Nephron (organoid): ENCODE measurements around the gene GPS1.

Source experiments
- H3K27ac Mint-ChIP-seq, 3 experiments: 2 replicates each; pipeline ENCODE4 v1.8.0; 2020; ENCODE audit warnings: mixed read lengths in 3 of 3, mild to moderate bottlenecking in 2 of 3, moderate library complexity in 1 of 3
- H3K27me3 Mint-ChIP-seq: 2 replicates; pipeline ENCODE4 v1.8.0; 2021; ENCODE audit warnings: low read depth, mild to moderate bottlenecking, moderate library complexity, mixed read lengths
- H3K36me3 Mint-ChIP-seq: 2 replicates; pipeline ENCODE4 v1.8.0; 2020; ENCODE audit warnings: low read depth, mixed read lengths
- H3K4me1 Mint-ChIP-seq: 2 replicates; pipeline ENCODE4 v1.8.0; 2020; ENCODE audit warnings: mixed read lengths
- H3K4me3 Mint-ChIP-seq, 3 experiments: 2 replicates each; pipeline ENCODE4 v1.8.0; 2020; ENCODE audit warnings: mild to moderate bottlenecking in 3 of 3, mixed read lengths in 3 of 3, moderate library complexity in 2 of 3
- H3K9me3 Mint-ChIP-seq: 2 replicates; pipeline ENCODE4 v1.8.0; 2020; ENCODE audit warnings: mixed read lengths
- TF ChIP-seq, protein P1 (sequence below), 3 experiments: fragments of 200-600 bp; sonication (generic); IDR thresholded peaks; one replicate each; pipeline ENCODE4 v1.5.0; 2021; ENCODE audit warnings: antibody characterized with exemption in 3 of 3; ENCODE audit not compliant: unreplicated experiment in 3 of 3

GPS1 gene

DNA sequence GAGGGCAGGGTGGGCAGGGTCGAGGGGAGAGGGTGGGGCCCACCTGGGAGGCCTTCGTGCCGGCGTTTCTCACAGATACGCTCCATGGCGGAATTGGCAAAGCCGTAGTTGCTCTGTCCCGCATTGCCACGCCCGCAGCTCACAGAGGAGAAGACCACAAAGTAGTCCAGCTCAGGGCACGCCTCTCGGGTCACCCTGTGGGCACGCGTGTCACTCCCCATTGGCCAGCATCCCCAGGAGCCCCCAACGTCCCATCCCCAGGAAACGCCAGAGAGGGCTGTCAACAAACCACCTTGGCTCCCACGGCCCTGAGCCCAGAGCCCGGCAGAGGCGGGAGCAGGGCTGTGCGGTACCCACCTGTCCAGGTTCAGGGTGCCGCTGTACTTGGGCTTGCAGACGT is 30.3 kb downstream of the GPS1 start:
- peaks cover 9% of the 10 kb centered on the region for H3K4me1 Mint-ChIP-seq
- peaks cover 15% of the 10 kb centered on the region for H3K36me3 Mint-ChIP-seq
- TF ChIP-seq, protein P1, sequence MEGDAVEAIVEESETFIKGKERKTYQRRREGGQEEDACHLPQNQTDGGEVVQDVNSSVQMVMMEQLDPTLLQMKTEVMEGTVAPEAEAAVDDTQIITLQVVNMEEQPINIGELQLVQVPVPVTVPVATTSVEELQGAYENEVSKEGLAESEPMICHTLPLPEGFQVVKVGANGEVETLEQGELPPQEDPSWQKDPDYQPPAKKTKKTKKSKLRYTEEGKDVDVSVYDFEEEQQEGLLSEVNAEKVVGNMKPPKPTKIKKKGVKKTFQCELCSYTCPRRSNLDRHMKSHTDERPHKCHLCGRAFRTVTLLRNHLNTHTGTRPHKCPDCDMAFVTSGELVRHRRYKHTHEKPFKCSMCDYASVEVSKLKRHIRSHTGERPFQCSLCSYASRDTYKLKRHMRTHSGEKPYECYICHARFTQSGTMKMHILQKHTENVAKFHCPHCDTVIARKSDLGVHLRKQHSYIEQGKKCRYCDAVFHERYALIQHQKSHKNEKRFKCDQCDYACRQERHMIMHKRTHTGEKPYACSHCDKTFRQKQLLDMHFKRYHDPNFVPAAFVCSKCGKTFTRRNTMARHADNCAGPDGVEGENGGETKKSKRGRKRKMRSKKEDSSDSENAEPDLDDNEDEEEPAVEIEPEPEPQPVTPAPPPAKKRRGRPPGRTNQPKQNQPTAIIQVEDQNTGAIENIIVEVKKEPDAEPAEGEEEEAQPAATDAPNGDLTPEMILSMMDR (IDR thresholded peaks at IDR 0.05; ENCODE audit: unreplicated experiment in 3 of 3), result no peak
- H3K4me3 Mint-ChIP-seq, result no peak overlapping the region
- H3K9me3 Mint-ChIP-seq, result no peaks in the 10 kb centered on the region
- H3K27ac Mint-ChIP-seq, result no peak overlapping the region
- no peaks in the 10 kb centered on the region for H3K27me3 Mint-ChIP-seq

GRCh38 chr17:82082456-82082855 is 30.8 kb downstream of the GPS1 start:
- H3K27me3 Mint-ChIP-seq, result no peaks in the 10 kb centered on the region
- no peak overlapping the region for H3K27ac Mint-ChIP-seq
- H3K36me3 Mint-ChIP-seq, result peaks cover 15% of the 10 kb centered on the region
- no peak overlapping the region for H3K4me3 Mint-ChIP-seq
- TF ChIP-seq, protein P1 (IDR thresholded peaks at IDR 0.05; ENCODE audit: unreplicated experiment in 3 of 3), result no peak
- peaks cover 9% of the 10 kb centered on the region for H3K4me1 Mint-ChIP-seq
- H3K9me3 Mint-ChIP-seq, result no peaks in the 10 kb centered on the region

GRCh38 chr17:82083009-82083408 is 31.3 kb downstream of the GPS1 start:
- peaks cover 4% of the 10 kb centered on the region for H3K4me1 Mint-ChIP-seq
- no peaks in the 10 kb centered on the region for H3K27me3 Mint-ChIP-seq
- no peaks in the 10 kb centered on the region for H3K9me3 Mint-ChIP-seq
- no peak overlapping the region for H3K27ac Mint-ChIP-seq
- no peak overlapping the region for H3K4me3 Mint-ChIP-seq
- H3K36me3 Mint-ChIP-seq, result peaks cover 12% of the 10 kb centered on the region
- TF ChIP-seq, protein P1 (IDR thresholded peaks at IDR 0.05; ENCODE audit: unreplicated experiment in 3 of 3), result no peak

DNA sequence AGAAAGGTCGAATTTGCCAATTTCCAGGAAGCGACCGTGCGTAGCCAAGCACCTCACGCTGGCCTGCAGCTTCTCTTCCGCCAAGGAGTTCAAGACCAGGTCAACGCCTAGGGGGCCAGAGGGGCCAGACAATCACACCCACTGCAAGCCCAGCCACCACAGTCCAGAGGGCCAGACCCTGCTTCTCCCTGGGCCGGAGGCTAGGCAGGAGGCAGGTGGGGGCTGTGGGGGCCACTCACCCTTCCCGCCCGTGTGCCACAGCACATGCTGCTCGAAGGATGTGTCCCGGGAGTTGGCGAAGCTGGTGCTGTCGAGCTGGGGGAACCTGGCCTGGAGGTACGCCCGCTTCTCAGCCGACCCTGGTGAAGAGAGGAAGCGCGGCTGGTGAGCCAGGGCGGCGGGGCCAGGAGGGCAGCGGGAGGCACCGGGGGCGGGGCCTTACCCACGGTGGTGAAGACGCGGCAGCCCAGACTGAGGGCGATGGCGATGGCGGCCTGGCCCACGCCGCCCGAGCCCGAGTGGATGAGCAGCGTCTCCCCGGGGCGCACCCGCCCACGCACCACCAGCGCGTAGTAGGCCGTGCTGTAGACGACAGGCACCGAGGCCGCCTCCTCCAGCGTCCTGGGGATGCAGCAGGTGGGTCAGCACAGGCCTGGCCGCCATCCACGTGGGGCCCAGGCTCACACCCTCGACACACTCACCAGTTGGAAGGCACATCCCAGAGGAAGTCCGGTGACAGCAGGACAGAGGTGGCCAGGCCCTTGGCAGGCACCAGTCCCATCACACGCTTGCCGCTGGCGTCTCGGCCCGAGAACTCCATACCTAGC is 32.0 kb downstream of the GPS1 start:
- H3K4me1 Mint-ChIP-seq, result no peaks in the 10 kb centered on the region
- no peaks in the 10 kb centered on the region for H3K27me3 Mint-ChIP-seq
- H3K36me3 Mint-ChIP-seq, result peaks cover 11% of the 10 kb centered on the region
- no peak overlapping the region for H3K27ac Mint-ChIP-seq
- TF ChIP-seq, protein P1 (IDR thresholded peaks at IDR 0.05; ENCODE audit: unreplicated experiment in 3 of 3), result no peak
- no peak overlapping the region for H3K4me3 Mint-ChIP-seq
- H3K9me3 Mint-ChIP-seq, result no peaks in the 10 kb centered on the region

DNA sequence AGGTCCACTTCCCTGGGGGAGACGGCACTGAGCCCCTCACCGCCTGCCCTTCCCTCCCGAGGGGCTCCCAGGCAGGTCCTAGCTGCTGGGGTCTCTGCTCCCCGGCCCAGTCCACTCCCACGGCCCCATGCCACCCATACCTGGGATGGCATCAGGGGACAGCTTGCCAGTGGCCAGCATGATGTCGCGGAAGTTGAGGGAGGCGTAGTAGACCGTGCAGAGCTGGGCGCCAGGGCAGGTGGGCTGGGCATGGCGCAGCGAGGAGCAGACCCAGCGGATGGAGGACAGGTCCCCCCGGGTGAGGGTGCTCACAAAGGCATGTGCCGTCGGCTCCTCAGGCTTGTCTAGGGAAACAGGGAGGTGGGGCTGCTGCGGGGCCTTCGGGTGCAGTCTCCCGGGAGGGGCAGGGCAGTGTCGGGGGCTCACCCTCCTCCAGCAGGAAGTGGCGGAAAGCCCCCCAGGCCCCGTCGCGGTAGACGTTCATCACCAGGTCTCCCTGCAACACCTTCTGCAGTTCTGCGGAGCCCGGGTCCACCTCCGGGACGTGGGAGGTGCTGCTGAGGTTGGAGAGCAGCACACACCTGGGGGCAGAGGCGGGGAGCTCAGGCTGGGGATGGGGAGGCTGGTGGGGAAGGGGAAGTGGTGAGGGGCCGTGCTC is 32.8 kb downstream of the GPS1 start:
- Mint-ChIP-seq H3K4me3 (no peak overlapping the region), H3K9me3 (no peaks in the 10 kb centered on the region), H3K4me1 (no peaks in the 10 kb centered on the region), H3K36me3 (peaks cover 11% of the 10 kb centered on the region), H3K27me3 (no peaks in the 10 kb centered on the region), H3K27ac (no peak overlapping the region)
- TF ChIP-seq, protein P1 (IDR thresholded peaks at IDR 0.05; ENCODE audit: unreplicated experiment in 3 of 3), result no peak
